ENCODE measurements around the gene TMEM63C.

TMEM63C gene

GRCh38 chr14:77231721-77232120 lies 50.1 kb downstream of the TMEM63C start:
- Histone ChIP-seq H3K9me2 (ENCODE audit: low read depth, low read length) (no peaks in the 10 kb centered on the region), H3K4me1 (ENCODE audit: insufficient read depth, low read length, severe bottlenecking) (no peaks in the 10 kb centered on the region), H3K4me3 (ENCODE audit: low read depth, low read length, poor library complexity, severe bottlenecking) (no peak overlapping the region), H3K4me2 (ENCODE audit: low read length) (no peak overlapping the region), H3K27me3 (ENCODE audit: insufficient read depth, low read length) (no peaks in the 10 kb centered on the region), H3K27ac (ENCODE audit: low read depth, low read length, poor library complexity, severe bottlenecking) (no peak overlapping the region), H3K79me2 (ENCODE audit: insufficient read depth, low read length) (no peaks in the 10 kb centered on the region), H3F3A (ENCODE audit: insufficient read depth, low read length) (no peaks in the 10 kb centered on the region), H4K20me1 (ENCODE audit: insufficient read depth, low read length) (no peaks in the 10 kb centered on the region), H3K9ac (ENCODE audit: low read length) (no peak overlapping the region), H3K36me3 (ENCODE audit: insufficient read depth, low read length) (no peaks in the 10 kb centered on the region), H2AFZ (ENCODE audit: low read length) (no peak overlapping the region), H3K9me3 (ENCODE audit: low read length) (no peaks in the 10 kb centered on the region)
- TF ChIP-seq CTCF (IDR thresholded peaks at IDR 0.05; ENCODE audit: low read length) (no peak), EZH2 (IDR thresholded peaks at IDR 0.05; ENCODE audit: borderline replicate concordance, low read length) (no peak)

- Histone ChIP-seq H3F3A (ENCODE audit: insufficient read depth, low read length) (no peaks in the 10 kb centered on the region), H3K4me2 (ENCODE audit: low read length) (no peak overlapping the region), H3K4me1 (ENCODE audit: insufficient read depth, low read length, severe bottlenecking) (no peaks in the 10 kb centered on the region)
Observed at GRCh38 chr14:77236814-77237213, 55.2 kb downstream of the TMEM63C start.

GRCh38 chr14:77238356-77238755 lies 56.8 kb downstream of the TMEM63C start:
- Histone ChIP-seq H3K4me3 (ENCODE audit: low read depth, low read length, poor library complexity, severe bottlenecking) (no peak overlapping the region), H3K9me2 (ENCODE audit: low read depth, low read length) (no peaks in the 10 kb centered on the region), H3K4me2 (ENCODE audit: low read length) (no peak overlapping the region), H3K9ac (ENCODE audit: low read length) (no peak overlapping the region), H3K79me2 (ENCODE audit: insufficient read depth, low read length) (no peaks in the 10 kb centered on the region), H3F3A (ENCODE audit: insufficient read depth, low read length) (no peaks in the 10 kb centered on the region), H4K20me1 (ENCODE audit: insufficient read depth, low read length) (no peaks in the 10 kb centered on the region), H3K27ac (ENCODE audit: low read depth, low read length, poor library complexity, severe bottlenecking) (no peak overlapping the region), H3K27me3 (ENCODE audit: insufficient read depth, low read length) (no peaks in the 10 kb centered on the region), H2AFZ (ENCODE audit: low read length) (no peak overlapping the region), H3K9me3 (ENCODE audit: low read length) (no peaks in the 10 kb centered on the region), H3K4me1 (ENCODE audit: insufficient read depth, low read length, severe bottlenecking) (peaks cover 13% of the 10 kb centered on the region), H3K36me3 (ENCODE audit: insufficient read depth, low read length) (no peaks in the 10 kb centered on the region)
- no peak for TF ChIP-seq EZH2 (IDR thresholded peaks at IDR 0.05; ENCODE audit: borderline replicate concordance, low read length)
- TF ChIP-seq CTCF (IDR thresholded peaks at IDR 0.05; ENCODE audit: low read length), result no peak

More at GRCh38 chr14:77236814-77237213, 55.2 kb downstream of the TMEM63C start:
- Histone ChIP-seq H3K9ac (ENCODE audit: low read length) (no peak overlapping the region), H2AFZ (ENCODE audit: low read length) (no peak overlapping the region), H3K9me3 (ENCODE audit: low read length) (no peaks in the 10 kb centered on the region), H3K79me2 (ENCODE audit: insufficient read depth, low read length) (no peaks in the 10 kb centered on the region), H3K27ac (ENCODE audit: low read depth, low read length, poor library complexity, severe bottlenecking) (no peak overlapping the region), H3K27me3 (ENCODE audit: insufficient read depth, low read length) (no peaks in the 10 kb centered on the region), H3K9me2 (ENCODE audit: low read depth, low read length) (no peaks in the 10 kb centered on the region), H3K36me3 (ENCODE audit: insufficient read depth, low read length) (no peaks in the 10 kb centered on the region), H3K4me3 (ENCODE audit: low read depth, low read length, poor library complexity, severe bottlenecking) (no peak overlapping the region), H4K20me1 (ENCODE audit: insufficient read depth, low read length) (no peaks in the 10 kb centered on the region)
- TF ChIP-seq EZH2 (IDR thresholded peaks at IDR 0.05; ENCODE audit: borderline replicate concordance, low read length), result no peak
- TF ChIP-seq CTCF (IDR thresholded peaks at IDR 0.05; ENCODE audit: low read length), result no peak

Measured in OCI-LY1 (cell line).